HUES6 (cell line): ENCODE measurements around the gene MMEL1.
"Not testable (repeated sequence)": the region's sequence is repeated elsewhere in the genome, so short reads cannot be mapped to it uniquely, and the experiment has no call there.

ENCODE experiments used
- H3K27ac ChIP-seq: 2 replicates; pipeline ENCODE4 v1.7.0; 2013; ENCODE audit warnings: low read depth, mild to moderate bottlenecking, low read length, inconsistent platforms
- H3K27me3 ChIP-seq: 2 replicates; pipeline ENCODE4 v1.6.1; 2013; ENCODE audit warnings: low read length; ENCODE audit not compliant: control insufficient read depth, insufficient read depth
- H3K36me3 ChIP-seq: 2 replicates; pipeline ENCODE4 v1.6.1; 2013; ENCODE audit warnings: low read length; ENCODE audit not compliant: control insufficient read depth, insufficient read depth
- H3K4me1 ChIP-seq: 2 replicates; pipeline ENCODE4 v1.6.1; 2013; ENCODE audit warnings: low read length; ENCODE audit not compliant: control insufficient read depth, insufficient read depth
- H3K4me3 ChIP-seq: 2 replicates; pipeline ENCODE4 v1.5.1; 2013; ENCODE audit warnings: low read depth, low read length
- H3K9ac ChIP-seq: one replicate; pipeline ENCODE4 v1.6.1; 2013; ENCODE audit warnings: mild to moderate bottlenecking, low read length
- H3K9me3 ChIP-seq: 2 replicates; pipeline ENCODE4 v1.6.1; 2013; ENCODE audit warnings: low read depth, low read length; ENCODE audit not compliant: control insufficient read depth, insufficient read depth

MMEL1 gene

GRCh38 chr1:2632561-2633361 lies at the start of gene MMEL1:
Gene MMEL1, minus strand, starts transcription at chr1:2633016. Its CDS starts 3,532 bp downstream, at chr1:2629484.
- peaks cover 20% of the 10 kb centered on the region for H3K4me1 ChIP-seq
- peak within 1 kb of the TSS; percentile 51 for H3K9ac ChIP-seq
- no peak within 1 kb of the TSS for H3K4me3 ChIP-seq
- H3K9me3 ChIP-seq, result peaks cover 11% of the 10 kb centered on the region; the same call in 1 of the 2 replicates
- H3K36me3 ChIP-seq, result no peaks in the 10 kb centered on the region
- H3K27ac ChIP-seq, result no peak within 1 kb of the TSS
- H3K27me3 ChIP-seq, result peaks cover 61% of the 10 kb centered on the region

- H3K36me3 ChIP-seq, H3K4me1 ChIP-seq, H3K27me3 ChIP-seq, H3K4me3 ChIP-seq, H3K9me3 ChIP-seq, H3K9ac ChIP-seq, H3K27ac ChIP-seq: not testable (repeated sequence)
Observed at GRCh38 chr1:2676726-2677125, 43.9 kb upstream of the MMEL1 start.

GRCh38 chr1:2671656-2672055 lies 38.8 kb upstream of the MMEL1 start:
- H3K4me1 ChIP-seq, H3K9ac ChIP-seq, H3K27me3 ChIP-seq, H3K36me3 ChIP-seq, H3K4me3 ChIP-seq, H3K27ac ChIP-seq, H3K9me3 ChIP-seq: not testable (repeated sequence)

GRCh38 chr1:2659806-2660205 lies 27.0 kb upstream of the MMEL1 start:
- H3K4me3 ChIP-seq, H3K9ac ChIP-seq, H3K27ac ChIP-seq, H3K36me3 ChIP-seq, H3K4me1 ChIP-seq: not testable (repeated sequence)
- Histone ChIP-seq H3K27me3 (peaks cover 25% of the 10 kb centered on the region; the same call in 1 of the 2 replicates), H3K9me3 (peaks cover 16% of the 10 kb centered on the region; the same call in 1 of the 2 replicates)

GRCh38 chr1:2657909-2658308 lies 25.1 kb upstream of the MMEL1 start:
- H3K27me3 ChIP-seq, result peaks cover 44% of the 10 kb centered on the region
- H3K36me3 ChIP-seq, result not testable (repeated sequence)

GRCh38 chr1:2657124-2657523 lies 24.3 kb upstream of the MMEL1 start:
- not testable (repeated sequence) for H3K27ac ChIP-seq, H3K36me3 ChIP-seq, H3K4me3 ChIP-seq, H3K9ac ChIP-seq, H3K4me1 ChIP-seq
- H3K27me3 ChIP-seq, result peaks cover 52% of the 10 kb centered on the region
- H3K9me3 ChIP-seq, result peaks cover 43% of the 10 kb centered on the region; the same call in 1 of the 2 replicates

More at GRCh38 chr1:2657909-2658308, 25.1 kb upstream of the MMEL1 start:
- not testable (repeated sequence) for H3K4me1 ChIP-seq, H3K9ac ChIP-seq, H3K27ac ChIP-seq, H3K4me3 ChIP-seq
- peaks cover 35% of the 10 kb centered on the region; the same call in 1 of the 2 replicates for H3K9me3 ChIP-seq

GRCh38 chr1:2655598-2656434 lies 23.0 kb upstream of the MMEL1 start:
- not testable (repeated sequence) for H3K36me3 ChIP-seq, H3K9ac ChIP-seq, H3K27ac ChIP-seq, H3K4me3 ChIP-seq, H3K4me1 ChIP-seq
- H3K27me3 ChIP-seq, result peaks cover 65% of the 10 kb centered on the region
- peaks cover 49% of the 10 kb centered on the region; the same call in 1 of the 2 replicates for H3K9me3 ChIP-seq

- not testable (repeated sequence) for H3K4me3 ChIP-seq, H3K36me3 ChIP-seq, H3K9ac ChIP-seq, H3K4me1 ChIP-seq, H3K27ac ChIP-seq
- peaks cover 57% of the 10 kb centered on the region; the same call in 1 of the 2 replicates for H3K9me3 ChIP-seq
- peaks cover 72% of the 10 kb centered on the region for H3K27me3 ChIP-seq
Observed at GRCh38 chr1:2654443-2654948, 21.7 kb upstream of the MMEL1 start.

- H3K4me1 ChIP-seq, H3K27ac ChIP-seq, H3K4me3 ChIP-seq, H3K36me3 ChIP-seq: not testable (repeated sequence)
- H3K9me3 ChIP-seq, result peaks cover 63% of the 10 kb centered on the region; the same call in 1 of the 2 replicates
- H3K9ac ChIP-seq, result peak overlapping the region; percentile 5
- peaks cover 78% of the 10 kb centered on the region for H3K27me3 ChIP-seq
Observed at GRCh38 chr1:2653741-2654442, 21.1 kb upstream of the MMEL1 start.

GRCh38 chr1:2652926-2653571 lies 20.2 kb upstream of the MMEL1 start:
- not testable (repeated sequence) for H3K27ac ChIP-seq, H3K36me3 ChIP-seq, H3K4me3 ChIP-seq, H3K4me1 ChIP-seq
- Histone ChIP-seq H3K9ac (peak overlapping the region; percentile 5), H3K9me3 (peaks cover 71% of the 10 kb centered on the region), H3K27me3 (peaks cover 83% of the 10 kb centered on the region)
